Neural cell (in vitro differentiated cells): ENCODE results near the gene OGT.

ENCODE experiments used
- EZH2 ChIP-seq: fragments of 200-600, 300-800 bp; shearing (Covaris generic), sonication (generic); IDR thresholded peaks from 2 replicates; pipeline ENCODE4 v1.6.1; 2014; ENCODE audit warnings: antibody characterized with exemption, low read length, borderline replicate concordance, mild to moderate bottlenecking; ENCODE audit not compliant: insufficient read depth, poor library complexity, severe bottlenecking
- TF ChIP-seq, protein P1 (sequence below): fragments of 450-650 bp; IDR thresholded peaks from 2 replicates; pipeline ENCODE4 v1.5.1; 2014; ENCODE audit warnings: antibody characterized with exemption, mild to moderate bottlenecking, moderate library complexity; ENCODE audit not compliant: poor library complexity, severe bottlenecking
- TF ChIP-seq, protein P2 (sequence below): IDR thresholded peaks from 2 replicates; pipeline ENCODE4 v1.6.1; 2012; ENCODE audit warnings: borderline replicate concordance

DNA sequence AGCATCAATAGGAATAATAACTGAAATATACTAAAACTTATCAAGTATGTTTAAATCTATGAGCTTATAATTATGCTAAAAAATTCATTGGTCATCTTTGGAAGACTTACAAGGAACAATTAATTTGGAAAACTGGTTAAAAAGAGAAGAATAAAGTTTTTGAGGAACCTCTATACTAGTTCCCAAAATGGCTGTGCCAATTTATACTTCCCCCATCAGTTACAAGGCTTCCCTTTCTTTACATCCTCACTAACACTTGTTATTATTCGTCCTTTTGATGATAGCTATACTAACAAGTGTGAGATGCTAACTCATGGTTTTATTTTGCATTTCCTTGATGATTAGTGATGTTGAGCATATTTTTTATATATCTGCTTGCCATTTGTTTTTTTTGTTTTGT, 17.1 kb downstream of the OGT start:
- no peak for TF ChIP-seq EZH2
- TF ChIP-seq, protein P1, sequence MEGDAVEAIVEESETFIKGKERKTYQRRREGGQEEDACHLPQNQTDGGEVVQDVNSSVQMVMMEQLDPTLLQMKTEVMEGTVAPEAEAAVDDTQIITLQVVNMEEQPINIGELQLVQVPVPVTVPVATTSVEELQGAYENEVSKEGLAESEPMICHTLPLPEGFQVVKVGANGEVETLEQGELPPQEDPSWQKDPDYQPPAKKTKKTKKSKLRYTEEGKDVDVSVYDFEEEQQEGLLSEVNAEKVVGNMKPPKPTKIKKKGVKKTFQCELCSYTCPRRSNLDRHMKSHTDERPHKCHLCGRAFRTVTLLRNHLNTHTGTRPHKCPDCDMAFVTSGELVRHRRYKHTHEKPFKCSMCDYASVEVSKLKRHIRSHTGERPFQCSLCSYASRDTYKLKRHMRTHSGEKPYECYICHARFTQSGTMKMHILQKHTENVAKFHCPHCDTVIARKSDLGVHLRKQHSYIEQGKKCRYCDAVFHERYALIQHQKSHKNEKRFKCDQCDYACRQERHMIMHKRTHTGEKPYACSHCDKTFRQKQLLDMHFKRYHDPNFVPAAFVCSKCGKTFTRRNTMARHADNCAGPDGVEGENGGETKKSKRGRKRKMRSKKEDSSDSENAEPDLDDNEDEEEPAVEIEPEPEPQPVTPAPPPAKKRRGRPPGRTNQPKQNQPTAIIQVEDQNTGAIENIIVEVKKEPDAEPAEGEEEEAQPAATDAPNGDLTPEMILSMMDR = no peak
- TF ChIP-seq, protein P2, sequence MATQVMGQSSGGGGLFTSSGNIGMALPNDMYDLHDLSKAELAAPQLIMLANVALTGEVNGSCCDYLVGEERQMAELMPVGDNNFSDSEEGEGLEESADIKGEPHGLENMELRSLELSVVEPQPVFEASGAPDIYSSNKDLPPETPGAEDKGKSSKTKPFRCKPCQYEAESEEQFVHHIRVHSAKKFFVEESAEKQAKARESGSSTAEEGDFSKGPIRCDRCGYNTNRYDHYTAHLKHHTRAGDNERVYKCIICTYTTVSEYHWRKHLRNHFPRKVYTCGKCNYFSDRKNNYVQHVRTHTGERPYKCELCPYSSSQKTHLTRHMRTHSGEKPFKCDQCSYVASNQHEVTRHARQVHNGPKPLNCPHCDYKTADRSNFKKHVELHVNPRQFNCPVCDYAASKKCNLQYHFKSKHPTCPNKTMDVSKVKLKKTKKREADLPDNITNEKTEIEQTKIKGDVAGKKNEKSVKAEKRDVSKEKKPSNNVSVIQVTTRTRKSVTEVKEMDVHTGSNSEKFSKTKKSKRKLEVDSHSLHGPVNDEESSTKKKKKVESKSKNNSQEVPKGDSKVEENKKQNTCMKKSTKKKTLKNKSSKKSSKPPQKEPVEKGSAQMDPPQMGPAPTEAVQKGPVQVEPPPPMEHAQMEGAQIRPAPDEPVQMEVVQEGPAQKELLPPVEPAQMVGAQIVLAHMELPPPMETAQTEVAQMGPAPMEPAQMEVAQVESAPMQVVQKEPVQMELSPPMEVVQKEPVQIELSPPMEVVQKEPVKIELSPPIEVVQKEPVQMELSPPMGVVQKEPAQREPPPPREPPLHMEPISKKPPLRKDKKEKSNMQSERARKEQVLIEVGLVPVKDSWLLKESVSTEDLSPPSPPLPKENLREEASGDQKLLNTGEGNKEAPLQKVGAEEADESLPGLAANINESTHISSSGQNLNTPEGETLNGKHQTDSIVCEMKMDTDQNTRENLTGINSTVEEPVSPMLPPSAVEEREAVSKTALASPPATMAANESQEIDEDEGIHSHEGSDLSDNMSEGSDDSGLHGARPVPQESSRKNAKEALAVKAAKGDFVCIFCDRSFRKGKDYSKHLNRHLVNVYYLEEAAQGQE = no peak
